ENCODE measurements around the gene C17orf100. TPM values are rescaled to one million over a fixed set of nuclear protein-coding genes. Genes with fewer than 3 reads are reported as not detected.
A peak's percentile ranks its signal among the peaks of the same experiment; 100 is the strongest.

The C17orf100 gene
- total and polyA plus RNA-seq, 2 of the 13 experiments (the other 11 are each of a cell fraction or from before 2014, with no cell fraction given): 3.6 to 8.7 TPM

- TF ChIP-seq MAF1 (CRISPR knock-in tag; IDR thresholded peaks at IDR 0.05; ENCODE audit: borderline replicate concordance) (peak; percentile 62; the same call in 1 of the 2 replicates), PITX1 (CRISPR knock-in tag; IDR thresholded peaks at IDR 0.05) (peak; percentile 78), ZFP36 (IDR thresholded peaks at IDR 0.05; ENCODE audit: borderline replicate concordance, low read depth, low read length, partially characterized antibody) (no peak), ZBTB49 (CRISPR knock-in tag; IDR thresholded peaks at IDR 0.05; ENCODE audit: borderline replicate concordance) (no peak), ZNF317 (CRISPR knock-in tag; IDR thresholded peaks at IDR 0.05) (peak; percentile 91), TCF7L2 (IDR thresholded peaks at IDR 0.05; ENCODE audit: low read depth, low read length) (no peak), ZFX (CRISPR knock-in tag; IDR thresholded peaks at IDR 0.05; ENCODE audit: low read depth) (peak; percentile 93), RCOR2 (CRISPR knock-in tag; IDR thresholded peaks at IDR 0.05) (0 out of 2 replicates have a peak, but pooled peaks have one; percentile 38), SRY (CRISPR knock-in tag; IDR thresholded peaks at IDR 0.05) (peak; percentile 98), ZNF777 (CRISPR knock-in tag; IDR thresholded peaks at IDR 0.05) (peak; percentile 92), ZNF800 (CRISPR knock-in tag; IDR thresholded peaks at IDR 0.05) (no peak; the same call in none of the 2 replicates), ZNF124 (CRISPR knock-in tag; IDR thresholded peaks at IDR 0.05) (peak; percentile 81; the same call in 1 of the 2 replicates), ZXDC (CRISPR knock-in tag; IDR thresholded peaks at IDR 0.05) (peak; percentile 90; the same call in 1 of the 2 replicates), NR2F6 (IDR thresholded peaks at IDR 0.05) (no peak), NR2F6 (CRISPR knock-in tag; IDR thresholded peaks at IDR 0.05) (no peak), ZNF24 (IDR thresholded peaks at IDR 0.05) (no peak), ZNF879 (CRISPR knock-in tag; IDR thresholded peaks at IDR 0.05) (peak; percentile 99), XRCC5 (optimal IDR thresholded peaks at IDR 0.05; ENCODE audit: low read length) (no peak), ZNF773 (CRISPR knock-in tag; IDR thresholded peaks at IDR 0.05; ENCODE audit: borderline replicate concordance) (peak; percentile 81; the same call in 1 of the 2 replicates), SRSF4 (IDR thresholded peaks at IDR 0.05; ENCODE audit: low read depth, low read length, poor library complexity, severe bottlenecking) (no peak)
- TF ChIP-seq, protein P1, sequence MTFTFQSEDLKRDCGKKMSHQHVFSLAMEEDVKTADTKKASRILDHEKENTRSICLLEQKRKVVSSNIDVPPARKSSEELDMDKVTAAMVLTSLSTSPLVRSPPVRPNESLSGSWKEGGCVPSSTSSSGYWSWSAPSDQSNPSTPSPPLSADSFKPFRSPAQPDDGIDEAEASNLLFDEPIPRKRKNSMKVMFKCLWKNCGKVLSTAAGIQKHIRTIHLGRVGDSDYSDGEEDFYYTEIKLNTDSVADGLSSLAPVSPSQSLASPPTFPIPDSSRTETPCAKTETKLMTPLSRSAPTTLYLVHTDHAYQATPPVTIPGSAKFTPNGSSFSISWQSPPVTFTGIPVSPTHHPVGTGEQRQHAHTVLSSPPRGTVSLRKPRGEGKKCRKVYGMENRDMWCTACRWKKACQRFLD (CRISPR knock-in tag; IDR thresholded peaks at IDR 0.05; ENCODE audit: borderline replicate concordance): peak; percentile 96
- TF ChIP-seq, protein P2, sequence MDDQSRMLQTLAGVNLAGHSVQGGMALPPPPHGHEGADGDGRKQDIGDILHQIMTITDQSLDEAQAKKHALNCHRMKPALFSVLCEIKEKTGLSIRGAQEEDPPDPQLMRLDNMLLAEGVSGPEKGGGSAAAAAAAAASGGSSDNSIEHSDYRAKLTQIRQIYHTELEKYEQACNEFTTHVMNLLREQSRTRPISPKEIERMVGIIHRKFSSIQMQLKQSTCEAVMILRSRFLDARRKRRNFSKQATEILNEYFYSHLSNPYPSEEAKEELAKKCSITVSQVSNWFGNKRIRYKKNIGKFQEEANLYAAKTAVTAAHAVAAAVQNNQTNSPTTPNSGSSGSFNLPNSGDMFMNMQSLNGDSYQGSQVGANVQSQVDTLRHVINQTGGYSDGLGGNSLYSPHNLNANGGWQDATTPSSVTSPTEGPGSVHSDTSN (CRISPR knock-in tag; IDR thresholded peaks at IDR 0.05; ENCODE audit: borderline replicate concordance): peak; percentile 57; the same call in 1 of the 2 replicates
Measured at GRCh38 chr17:6651919-6652452, 424 bp downstream of the C17orf100 start (continued).
